ENCODE data around the gene HSPG2.

HSPG2 gene

DNA sequence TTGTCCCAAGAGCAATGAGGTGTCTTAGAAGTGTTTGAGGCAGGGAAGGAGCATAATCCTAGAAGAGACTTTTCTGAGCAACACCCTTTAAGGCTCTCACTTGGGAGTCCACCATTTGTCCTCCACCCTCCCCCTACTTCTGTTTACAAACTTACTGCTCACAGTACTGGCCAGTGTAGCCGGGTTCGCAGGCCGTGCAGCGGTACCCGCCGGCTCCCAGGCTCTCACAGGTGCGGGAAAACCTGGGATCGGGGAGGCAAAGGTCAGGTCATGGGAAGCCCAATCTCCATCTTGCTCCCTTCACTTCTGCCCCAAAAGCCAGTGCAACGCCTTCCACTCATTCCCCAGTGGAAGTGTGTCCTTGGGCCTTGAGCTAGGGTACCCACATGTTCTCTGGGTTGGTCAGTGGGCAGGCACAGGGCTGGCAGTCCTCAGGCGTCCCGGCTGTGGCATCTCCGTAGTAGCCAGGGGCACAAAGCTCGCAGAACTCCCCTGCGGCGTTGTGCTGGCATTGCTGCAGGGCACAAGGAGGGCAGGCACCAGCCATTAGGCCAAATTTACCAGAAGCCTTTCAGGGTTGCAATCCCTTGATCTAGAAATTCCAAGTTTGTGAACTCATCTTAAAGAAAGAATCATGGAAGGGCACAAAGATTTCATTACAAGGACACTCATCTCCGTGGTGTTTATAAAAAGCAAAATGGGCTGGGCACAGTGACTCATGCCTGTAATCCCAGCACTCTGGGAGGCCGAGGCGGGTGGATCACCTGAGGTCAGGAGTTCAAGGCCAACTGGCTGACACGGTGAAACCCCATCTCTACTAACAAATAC lies 75.3 kb downstream of the HSPG2 start:
- DNase-seq (ENCODE audit: low spot score): peak; percentile 17

DNA sequence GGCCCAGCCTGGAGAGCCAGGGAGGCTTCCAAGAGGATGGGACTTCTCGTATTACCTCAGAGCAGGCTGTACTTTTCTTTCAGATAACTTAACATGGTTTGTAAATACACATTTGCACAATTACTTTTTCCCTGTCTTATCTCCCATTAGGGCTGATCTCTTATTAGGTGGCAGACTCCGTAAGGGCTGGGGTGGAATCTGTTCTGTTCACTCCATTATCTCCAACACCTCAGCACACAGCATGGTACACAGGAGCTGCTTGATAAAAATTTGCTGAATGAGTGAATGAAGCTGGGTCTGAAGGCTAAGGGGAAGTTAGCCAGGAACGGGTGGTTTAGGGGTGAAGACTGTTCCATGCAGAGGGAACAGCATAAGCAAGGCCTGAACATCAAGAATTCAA lies 76.1 kb downstream of the HSPG2 start:
- DNase-seq (ENCODE audit: low spot score): no peak

DNA sequence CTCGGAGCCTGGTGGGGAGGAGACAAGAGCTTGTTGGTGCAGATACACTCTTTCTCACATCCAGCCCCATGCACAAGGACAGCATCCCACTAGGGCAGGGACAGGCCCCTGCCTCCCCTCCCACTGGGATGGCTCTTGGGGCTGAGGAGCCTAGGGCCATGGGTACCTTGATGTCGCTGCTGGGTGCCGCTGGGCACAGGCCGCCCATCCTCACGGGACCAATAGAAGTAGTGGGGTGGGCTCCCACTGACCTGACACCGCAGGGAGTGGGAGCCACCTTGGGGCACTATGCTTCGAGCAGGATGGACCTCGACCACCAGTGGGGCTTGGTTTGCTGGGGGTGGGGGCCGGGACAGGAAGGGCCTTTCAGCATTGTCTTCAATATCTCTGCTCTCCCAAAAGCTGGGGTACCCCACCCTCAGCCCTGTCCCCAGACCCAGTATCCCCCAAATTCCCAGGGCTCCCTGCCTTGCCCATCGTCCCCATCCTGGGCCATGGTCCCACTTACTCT lies 77.4 kb downstream of the HSPG2 start:
- DNase-seq (ENCODE audit: low spot score): no peak

DNA sequence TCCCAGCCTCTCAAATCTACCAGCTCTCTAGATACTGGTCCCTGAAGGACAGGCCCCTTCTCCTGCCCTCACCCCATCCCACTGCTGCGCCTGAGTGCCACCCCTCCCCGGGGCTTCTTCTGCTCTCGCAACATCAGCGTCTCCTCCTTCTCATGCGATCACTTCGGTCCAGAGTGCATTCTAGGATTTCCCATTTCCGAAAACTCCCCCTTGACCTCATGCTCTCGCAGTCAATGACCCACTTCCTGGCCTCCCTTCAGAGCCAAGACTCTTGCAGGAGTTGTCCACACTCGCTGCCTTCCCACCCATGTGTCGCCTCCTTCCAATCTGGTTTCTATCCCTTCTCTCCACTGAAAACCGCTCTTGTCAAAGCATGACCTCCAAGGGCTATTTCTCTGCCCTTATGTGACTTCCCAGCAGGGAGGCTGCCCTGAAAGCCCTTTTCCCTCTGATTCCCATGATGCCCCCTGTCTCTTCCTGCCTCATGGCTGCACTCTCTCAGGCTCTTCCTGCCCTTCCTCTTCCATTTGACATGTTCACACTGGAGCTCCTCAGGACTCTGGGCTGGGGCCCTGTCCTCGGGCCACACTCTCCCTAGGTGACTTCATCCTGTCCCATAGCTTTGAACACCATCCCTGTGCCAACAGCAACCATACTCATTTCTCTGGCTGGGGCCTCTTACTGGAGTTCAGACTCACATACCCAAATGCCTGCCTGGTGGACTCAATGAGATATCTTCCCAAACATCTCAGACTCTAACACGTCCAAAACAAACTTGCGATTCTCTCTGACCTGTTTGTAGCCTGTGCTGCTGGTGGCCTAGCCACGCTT lies 79.1 kb downstream of the HSPG2 start:
- no peak for DNase-seq (ENCODE audit: low spot score)

DNA sequence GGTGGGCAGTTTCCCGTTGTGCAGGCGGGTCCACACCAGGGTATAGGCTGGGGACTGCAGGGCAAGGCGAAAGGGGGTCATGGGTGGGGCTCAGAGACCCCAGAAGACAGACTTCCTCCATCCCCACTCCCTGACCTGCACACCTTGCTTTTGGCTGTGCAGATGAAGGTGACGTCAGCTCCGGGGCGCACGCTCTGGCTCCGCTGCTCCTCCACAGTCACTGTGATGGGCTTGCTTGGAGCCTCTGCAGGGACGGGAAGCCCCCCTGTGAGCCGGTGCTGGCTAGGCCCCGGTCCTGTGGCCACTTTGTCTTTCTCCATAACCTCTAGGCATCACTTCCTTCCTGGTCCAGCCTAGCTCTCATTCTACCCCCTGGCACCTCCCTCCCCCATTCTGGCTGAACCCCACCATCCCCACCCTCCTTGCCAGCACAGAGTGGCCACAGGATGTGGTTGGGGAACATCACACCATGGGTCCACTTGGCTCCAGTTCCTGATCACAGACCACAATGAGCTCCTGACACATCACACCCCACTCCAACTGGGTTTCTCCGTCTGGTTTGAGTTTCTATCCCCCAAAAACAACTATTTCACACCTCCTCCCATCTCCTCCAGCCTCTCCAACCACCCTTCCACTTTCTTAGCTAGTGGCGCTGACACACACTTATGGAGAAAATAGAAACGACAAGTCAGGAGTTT lies 79.8 kb downstream of the HSPG2 start:
- no peak for DNase-seq (ENCODE audit: low spot score)

DNA sequence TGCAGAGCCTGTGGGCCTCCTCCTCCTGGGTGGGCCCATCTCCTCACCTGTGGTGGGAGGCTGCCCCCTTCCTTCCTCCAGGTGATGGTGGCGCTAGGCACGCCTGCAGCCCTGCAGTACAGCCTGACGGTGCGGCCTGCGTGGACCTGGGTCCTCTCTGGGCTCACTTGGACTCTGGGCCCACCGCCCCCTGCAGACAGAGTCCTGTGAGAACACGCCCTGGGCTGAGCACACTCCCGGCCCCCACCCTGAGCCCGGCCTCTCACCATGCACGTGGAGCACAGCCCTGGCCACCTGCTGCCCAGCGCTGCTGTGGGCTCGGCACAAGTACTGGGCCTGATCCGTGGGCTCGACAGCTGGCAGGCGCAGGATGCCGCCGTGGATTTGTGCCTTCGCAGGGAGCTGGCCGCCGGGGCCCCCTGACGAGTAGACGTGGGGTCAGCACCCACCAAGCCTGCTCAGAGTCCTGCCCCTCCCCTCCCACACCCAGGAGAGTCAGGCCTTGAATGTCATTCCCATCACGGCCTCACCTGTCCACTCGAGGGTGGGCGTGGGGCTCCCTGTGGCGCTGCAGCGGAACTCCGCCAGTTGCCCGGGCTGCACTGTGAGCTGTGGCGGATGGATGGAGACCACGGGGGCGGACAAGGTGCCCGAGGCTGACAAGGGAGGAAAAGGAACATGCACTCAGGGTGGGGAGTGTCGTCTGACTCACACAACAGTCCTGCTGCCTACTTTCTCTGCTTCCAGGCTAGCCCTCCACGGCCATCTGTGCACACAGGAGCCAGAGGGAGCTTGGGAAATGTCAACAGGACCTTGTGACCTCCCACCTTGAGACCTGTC lies 81.6 kb downstream of the HSPG2 start:
- no peak for DNase-seq (ENCODE audit: low spot score)

DNA sequence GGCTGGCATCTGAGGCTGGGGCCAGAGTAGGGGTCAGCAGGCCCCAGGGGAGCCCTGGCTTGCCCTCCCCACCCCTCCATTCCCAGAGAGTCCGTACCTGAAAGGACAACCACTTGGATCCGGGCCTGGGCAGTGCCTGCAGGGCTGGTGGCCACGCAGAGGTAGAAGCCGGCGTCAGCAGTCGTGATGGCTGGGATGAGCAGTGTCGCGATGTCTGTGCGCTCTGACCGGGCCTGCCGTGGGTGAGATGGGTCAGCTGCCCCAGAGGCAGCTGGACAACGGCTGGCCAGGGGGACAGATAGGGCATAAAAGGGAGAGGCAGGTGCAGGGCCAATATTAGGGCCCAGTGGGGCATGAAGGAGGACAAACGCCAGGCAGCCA lies 82.4 kb downstream of the HSPG2 start:
- no peak for DNase-seq (ENCODE audit: low spot score)

DNA sequence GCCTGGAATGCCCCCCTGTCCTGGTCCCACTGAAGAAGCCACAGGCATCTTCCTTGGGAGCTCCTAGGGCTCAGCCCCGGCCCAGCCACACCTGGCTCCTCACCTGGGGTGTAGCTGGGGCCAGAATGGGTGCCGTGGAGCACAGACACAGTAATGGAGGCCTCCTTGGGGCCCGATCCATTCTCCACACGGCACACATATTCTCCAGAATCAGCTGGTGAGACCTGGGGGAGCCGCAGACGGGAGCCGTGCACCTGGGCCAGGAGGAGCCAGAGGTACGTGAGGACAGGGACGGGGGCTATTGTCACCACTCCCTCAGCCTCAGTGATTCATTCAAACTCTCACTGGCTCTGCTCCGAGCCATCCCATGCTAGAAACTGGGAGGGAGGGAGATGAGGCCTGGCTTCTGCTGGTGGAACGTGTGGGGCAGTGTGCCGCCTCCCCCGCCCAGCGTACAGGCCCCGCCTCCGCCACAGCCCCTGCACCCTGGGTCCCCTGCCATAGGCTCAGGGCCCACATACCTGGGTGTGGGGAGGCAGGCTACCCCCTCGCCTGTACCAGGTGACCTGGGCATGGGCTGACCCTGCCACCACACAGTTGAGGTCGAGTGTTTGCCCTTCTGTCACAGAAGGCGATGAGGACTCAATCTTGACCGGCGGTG lies 82.9 kb downstream of the HSPG2 start:
- no peak for DNase-seq (ENCODE audit: low spot score)

DNA sequence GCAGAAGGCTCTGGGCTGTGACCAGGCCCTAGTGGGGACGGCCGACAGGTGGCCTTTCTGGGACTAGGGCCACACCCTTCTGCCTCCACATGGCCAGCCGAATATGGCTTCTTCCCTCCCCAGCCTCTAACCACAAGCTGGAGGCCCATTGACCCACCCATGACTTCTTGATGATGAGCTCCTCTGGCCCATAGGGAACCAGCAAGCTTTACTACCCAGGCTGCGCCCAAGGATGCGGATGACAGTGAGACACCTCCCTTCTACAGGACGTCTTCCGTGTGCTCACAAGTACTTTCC lies 84.0 kb downstream of the HSPG2 start:
- no peak for DNase-seq (ENCODE audit: low spot score)

DNA sequence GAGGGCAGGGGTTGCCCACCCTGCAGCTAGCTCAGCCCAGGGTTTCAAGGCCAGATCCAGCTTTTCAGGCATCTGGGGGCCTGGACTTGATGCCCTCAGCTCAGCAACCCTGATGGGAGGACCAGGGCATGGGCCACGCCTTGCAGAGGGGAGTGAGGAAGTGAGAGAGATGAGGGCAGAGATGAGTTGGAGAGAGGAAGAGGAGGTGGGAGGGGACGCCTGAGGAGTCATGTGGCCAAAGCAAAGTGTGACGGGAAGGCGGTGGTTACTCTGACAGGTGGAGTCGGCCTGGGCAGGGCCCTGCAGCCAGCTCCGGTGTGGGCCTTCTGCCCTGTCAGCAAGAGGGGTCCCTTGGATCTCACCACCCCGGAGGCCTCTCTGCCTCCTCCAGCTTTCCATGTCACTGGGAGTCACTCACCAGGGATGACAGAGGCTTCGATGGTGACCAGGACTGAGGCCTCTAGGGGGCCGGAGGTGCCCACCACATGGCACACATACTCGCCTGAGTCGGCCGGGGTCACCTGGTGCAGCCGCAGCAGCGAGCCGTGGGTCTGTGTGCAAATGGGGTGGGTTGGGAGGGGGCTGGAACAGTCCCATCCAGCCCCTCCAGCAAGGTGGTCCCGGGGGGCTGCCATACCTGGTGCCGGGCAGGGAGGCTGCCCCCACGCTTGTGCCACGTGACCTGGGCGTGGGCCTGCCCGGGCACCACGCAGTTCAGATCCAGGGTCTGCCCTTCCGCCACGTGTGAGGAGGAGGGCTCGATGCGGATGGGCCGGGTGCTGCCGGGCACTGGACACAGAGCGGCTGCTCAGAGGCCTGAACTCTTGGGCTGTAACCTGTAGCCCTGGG lies 84.6 kb downstream of the HSPG2 start:
- no peak for DNase-seq (ENCODE audit: low spot score)

DNA sequence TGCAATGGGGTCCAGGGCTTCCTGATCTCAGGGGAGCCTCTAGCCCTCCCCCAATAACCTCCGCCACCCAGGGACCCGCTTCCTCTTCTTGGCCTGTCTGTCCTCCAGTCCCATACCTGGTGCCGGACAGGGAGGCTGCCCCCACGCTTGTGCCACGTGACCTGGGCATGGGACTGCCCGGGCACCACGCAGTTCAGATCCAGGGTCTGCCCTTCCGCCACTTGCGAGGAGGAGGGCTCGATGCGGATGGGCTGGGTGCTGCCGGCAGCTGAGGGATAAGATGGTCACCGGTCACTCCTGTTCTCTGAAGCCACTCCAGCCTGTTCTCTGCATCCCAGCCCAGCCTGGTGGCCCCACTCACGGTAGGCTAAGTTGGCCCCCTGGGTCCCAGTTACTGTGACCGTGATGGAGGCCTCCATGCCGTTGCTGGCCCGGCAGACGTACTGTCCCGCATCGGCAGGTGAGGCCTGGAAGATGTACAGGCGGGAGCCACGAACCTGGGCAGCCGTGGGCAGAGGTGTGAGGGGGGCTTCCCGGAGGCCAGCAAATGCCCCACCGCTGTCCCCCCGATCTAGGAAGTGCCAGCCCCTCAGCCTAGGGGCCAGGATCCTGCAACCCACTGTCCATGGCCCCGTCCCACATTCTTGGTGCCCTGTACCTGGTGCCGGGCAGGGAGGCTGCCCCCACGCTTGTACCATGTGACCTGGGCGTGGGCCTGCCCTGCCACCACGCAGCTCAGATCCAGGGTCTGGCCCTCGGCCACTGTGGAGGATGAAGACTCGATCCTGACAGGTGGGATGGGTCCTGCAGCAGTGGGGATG lies 85.5 kb downstream of the HSPG2 start:
- DNase-seq (ENCODE audit: low spot score): no peak

DNA sequence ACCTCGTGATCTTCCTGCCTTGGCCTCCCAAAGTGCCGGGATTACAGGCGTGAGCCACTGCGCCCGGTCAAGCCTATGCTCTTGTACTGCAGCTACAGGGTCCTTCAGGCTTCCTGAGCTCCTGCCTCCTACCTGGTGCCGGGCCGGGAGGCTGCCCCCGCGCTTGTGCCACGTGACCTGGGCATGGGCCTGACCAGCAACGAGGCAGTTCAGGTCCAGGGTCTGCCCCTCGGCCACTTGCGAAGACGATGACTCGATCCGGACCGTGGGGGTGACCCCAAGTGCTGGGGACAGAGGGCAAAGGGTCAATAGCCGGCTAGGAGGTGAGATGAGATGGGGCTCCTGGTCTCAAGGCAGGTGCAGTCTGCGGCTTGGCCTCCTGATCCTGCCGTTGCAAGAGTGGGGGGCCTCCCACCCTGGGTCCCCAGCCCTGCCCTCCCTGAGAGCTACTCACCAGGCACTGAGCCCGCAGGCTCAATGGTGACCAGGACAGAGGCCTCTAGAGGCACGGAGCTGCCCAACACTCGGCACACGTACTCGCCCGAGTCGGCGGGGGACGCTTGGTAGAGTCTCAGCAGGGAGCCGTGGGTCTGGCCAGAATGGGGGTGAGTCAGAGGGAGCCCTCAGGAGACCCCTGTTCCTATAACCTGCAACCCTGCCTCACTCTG lies 87.1 kb downstream of the HSPG2 start:
- no peak for DNase-seq (ENCODE audit: low spot score)

DNA sequence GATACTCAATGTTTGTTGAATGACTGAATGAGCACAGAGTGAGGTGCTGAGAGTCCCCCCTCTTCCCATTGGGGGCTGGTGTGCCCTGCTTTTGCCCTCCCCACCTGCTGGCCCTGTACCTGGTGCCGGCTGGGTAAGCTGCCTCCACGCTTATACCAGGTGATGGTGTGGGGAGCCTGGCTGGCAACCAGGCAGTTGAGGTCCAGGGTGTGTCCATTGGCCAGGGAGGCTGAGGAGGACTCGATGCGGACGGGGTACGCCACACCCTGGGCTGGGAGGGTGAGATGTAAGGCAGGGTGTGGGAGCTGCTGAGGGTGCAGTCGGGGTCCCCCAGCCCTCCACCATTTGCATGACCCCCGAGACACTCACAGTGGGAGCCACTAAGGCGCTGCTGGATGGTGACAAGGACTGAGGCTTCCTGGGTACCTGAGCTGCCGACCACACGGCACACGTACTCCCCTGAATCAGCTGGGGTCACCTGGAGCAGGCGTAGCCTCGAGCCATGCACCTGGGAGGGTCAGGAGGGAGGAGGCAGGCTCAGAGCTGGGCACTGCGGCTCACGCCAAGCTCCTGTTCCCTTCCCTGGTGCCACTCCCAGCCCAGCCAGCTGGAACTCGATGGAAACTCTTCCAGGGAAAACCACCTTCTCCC lies 88.5 kb downstream of the HSPG2 start:
- no peak for DNase-seq (ENCODE audit: low spot score)

DNA sequence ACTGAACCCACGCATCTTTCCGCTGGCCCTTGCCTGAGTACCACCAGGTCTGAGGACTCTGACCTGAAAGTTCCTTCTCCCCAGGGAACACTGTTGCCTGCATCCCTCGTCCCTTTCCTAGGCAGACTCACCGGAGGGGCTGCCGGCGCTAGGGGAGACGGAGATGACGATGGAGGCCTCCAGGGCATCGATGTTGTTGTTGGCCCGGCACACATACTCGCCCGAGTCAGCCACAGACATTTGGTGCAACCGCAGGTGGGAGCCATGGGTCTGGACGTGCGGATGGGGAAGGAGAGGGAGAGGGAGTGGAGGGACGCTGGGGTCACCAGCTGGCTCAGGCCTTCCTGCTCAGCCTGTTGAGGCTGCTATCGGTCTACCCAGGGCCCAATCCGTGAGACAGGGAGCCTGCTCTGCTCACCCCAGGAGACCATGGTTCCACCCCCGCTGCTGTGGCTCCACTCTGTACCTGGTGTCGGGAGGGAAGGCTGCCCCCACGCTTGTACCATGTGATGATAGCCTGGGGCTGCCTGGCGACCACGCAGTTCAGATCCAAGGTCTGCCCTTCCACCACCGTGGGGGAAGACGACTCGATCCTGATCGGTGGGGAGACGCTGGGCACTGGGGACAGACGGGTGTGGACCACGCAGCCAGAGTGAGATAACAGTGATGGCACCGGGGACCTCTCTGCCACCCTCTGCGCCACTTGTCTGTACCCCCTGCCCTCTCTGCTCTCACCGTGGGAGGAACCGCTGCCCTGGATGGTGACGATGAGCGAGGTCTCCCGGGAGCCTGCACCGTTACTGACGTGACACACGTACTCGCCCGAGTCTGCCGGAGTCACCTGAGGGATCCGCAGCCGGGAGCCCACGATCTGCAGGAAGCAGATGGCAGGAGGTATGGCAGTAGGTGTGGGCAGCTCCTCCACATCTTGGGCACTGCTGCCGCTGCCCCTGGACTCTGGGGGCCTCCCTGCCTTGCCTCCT lies 89.6 kb downstream of the HSPG2 start:
- no peak for DNase-seq (ENCODE audit: low spot score)

DNA sequence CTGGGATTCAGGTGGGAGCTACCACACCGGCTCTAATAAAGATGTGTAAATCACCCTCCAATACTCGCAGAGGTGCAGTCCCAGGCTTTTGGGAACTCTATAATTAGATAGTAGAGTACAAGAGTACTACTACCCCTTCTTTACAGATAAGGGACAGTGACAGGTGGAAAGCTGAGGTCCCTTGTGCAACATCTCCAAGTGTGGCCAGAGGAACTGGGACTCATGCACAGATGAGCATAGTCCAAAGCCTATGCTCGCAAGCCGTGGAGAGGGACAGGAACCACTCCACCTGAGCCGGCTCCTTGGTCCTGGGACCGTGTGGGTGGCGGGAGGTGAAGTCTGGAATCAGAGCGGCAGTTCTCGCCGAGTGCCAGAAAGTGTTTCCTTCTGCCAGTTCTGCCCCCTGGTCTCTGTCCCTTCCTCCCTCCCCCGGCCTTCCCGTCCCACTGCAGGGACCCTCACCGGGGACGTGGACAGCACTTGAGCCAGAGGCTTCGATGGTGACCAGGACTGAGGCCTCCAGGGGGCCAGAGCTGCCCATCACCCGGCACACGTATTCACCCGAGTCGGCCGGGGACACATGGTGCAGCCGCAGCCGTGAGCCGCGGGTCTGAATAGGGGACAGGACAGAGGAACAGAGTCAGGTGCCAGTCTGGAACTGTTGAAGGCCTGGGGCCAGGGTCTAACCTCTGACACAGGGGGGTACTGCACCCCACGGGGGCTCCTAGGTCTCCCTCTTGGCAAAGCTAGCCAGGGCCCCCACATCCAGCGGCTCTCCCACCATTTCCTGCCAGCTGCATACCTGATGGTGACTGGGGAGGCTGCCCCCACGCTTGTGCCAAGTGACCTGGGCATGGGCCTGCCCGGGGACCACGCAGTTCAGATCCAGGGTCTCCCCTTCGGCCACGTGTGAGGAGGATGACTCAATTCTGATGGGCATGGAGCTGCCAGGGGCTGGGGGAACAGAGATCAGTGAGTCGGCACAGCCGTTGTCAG lies 91.2 kb downstream of the HSPG2 start:
- DNase-seq (ENCODE audit: low spot score): no peak

DNA sequence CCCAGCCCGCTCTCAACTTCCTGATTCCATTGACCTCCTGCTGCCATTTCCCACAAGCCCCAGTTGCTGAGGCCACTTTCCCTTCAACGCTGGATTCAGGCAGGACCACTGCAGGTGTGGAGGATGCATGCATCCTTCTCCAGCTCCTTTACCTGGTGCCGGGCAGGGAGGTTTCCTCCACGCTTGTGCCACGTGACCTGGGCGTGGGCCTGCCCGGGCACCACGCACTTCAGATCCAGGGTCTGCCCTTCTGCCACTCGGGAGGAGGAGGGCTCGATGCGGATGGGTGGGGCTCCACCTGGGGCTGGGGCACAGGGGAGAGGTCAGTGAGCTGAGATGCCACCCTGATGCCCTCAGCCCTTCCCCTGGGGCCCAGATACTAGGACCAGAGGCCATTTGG lies 93.1 kb downstream of the HSPG2 start:
- DNase-seq (ENCODE audit: low spot score): no peak

Measured in COLO829 (cell line).